OCI-LY1 (cell line): Measurements from ENCODE around the gene CETP.

ENCODE experiments used
- H2AFZ ChIP-seq: fragments of 200-600 bp; sonication (generic), shearing (Covaris generic); 2 replicates; pipeline ENCODE4 v1.6.0; 2014; ENCODE audit warnings: antibody characterized with exemption, mild to moderate bottlenecking, low read length
- H3F3A ChIP-seq: fragments of 200-600 bp; sonication (generic), shearing (Covaris generic); 2 replicates; pipeline ENCODE4 v1.6.0; 2014; ENCODE audit warnings: mild to moderate bottlenecking, antibody characterized with exemption, low read length, moderate library complexity; ENCODE audit not compliant: insufficient read depth
- H3K27ac ChIP-seq: fragments of 200-600 bp; sonication (generic); 2 replicates; pipeline ENCODE4 v1.5.1; 2014; ENCODE audit warnings: low read length, mixed run types, mild to moderate bottlenecking, low read depth; ENCODE audit not compliant: poor library complexity, severe bottlenecking
- H3K27me3 ChIP-seq: fragments of 200-600 bp; sonication (generic); 2 replicates; pipeline ENCODE4 v1.6.0; 2014; ENCODE audit warnings: antibody characterized with exemption, mild to moderate bottlenecking, low read length, moderate library complexity; ENCODE audit not compliant: insufficient read depth
- H3K36me3 ChIP-seq: fragments of 200-600 bp; sonication (generic); 2 replicates; pipeline ENCODE4 v1.6.1; 2014; ENCODE audit warnings: mild to moderate bottlenecking, antibody characterized with exemption, low read length, moderate library complexity, mixed read lengths; ENCODE audit not compliant: insufficient read depth
- H3K4me1 ChIP-seq: fragments of 200-600 bp; sonication (generic); 2 replicates; pipeline ENCODE4 v1.5.1; 2014; ENCODE audit warnings: mild to moderate bottlenecking, low read length, moderate library complexity; ENCODE audit not compliant: insufficient read depth, severe bottlenecking
- H3K4me2 ChIP-seq: fragments of 200-600 bp; sonication (generic), shearing (Covaris generic); 2 replicates; pipeline ENCODE4 v1.6.1; 2014; ENCODE audit warnings: low read length
- H3K4me3 ChIP-seq: fragments of 200-600 bp; sonication (generic); 2 replicates; pipeline ENCODE4 v1.5.1; 2014; ENCODE audit warnings: low read length, low read depth, mild to moderate bottlenecking, mixed read lengths; ENCODE audit not compliant: poor library complexity, severe bottlenecking
- H3K79me2 ChIP-seq: fragments of 200-600 bp; shearing (Covaris generic); 2 replicates; pipeline ENCODE4 v1.6.1; 2016; ENCODE audit warnings: mixed run types, low read length, mixed read lengths; ENCODE audit not compliant: insufficient read depth
- H3K9ac ChIP-seq: fragments of 200-600 bp; sonication (generic), shearing (Covaris generic); 2 replicates; pipeline ENCODE4 v1.6.1; 2014; ENCODE audit warnings: mild to moderate bottlenecking, low read length, mixed read lengths
- H3K9me2 ChIP-seq: fragments of 200-600 bp; sonication (generic), shearing (Covaris generic); 2 replicates; pipeline ENCODE4 v1.6.1; 2014; ENCODE audit warnings: low read depth, mild to moderate bottlenecking, low read length, mixed read lengths
- H3K9me3 ChIP-seq: fragments of 200-600 bp; shearing (Covaris generic); 2 replicates; pipeline ENCODE4 v1.6.1; 2014; ENCODE audit warnings: low read length, mixed read lengths
- H4K20me1 ChIP-seq: fragments of 200-600 bp; sonication (generic), shearing (Covaris generic); 2 replicates; pipeline ENCODE4 v1.6.0; 2016; ENCODE audit warnings: mild to moderate bottlenecking, low read length; ENCODE audit not compliant: insufficient read depth
- CTCF ChIP-seq: fragments of 200-600 bp; sonication (generic), shearing (Covaris generic); IDR thresholded peaks from 2 replicates; pipeline ENCODE4 v1.5.1; 2017; ENCODE audit warnings: mild to moderate bottlenecking, antibody characterized with exemption, low read length, moderate library complexity, mixed read lengths
- EZH2 ChIP-seq: fragments of 200-600 bp; sonication (generic), shearing (Covaris generic); IDR thresholded peaks from 2 replicates; pipeline ENCODE4 v1.8.0; 2017; ENCODE audit warnings: borderline replicate concordance, mixed run types, mild to moderate bottlenecking, antibody characterized with exemption, low read length, moderate library complexity, mixed read lengths

The CETP gene

GRCh38 chr16:56993204-56993603 lies 31.5 kb downstream of the CETP start:
- Histone ChIP-seq H2AFZ (no peak overlapping the region), H3F3A (no peaks in the 10 kb centered on the region), H3K4me2 (no peak overlapping the region), H4K20me1 (no peaks in the 10 kb centered on the region), H3K9me2 (no peaks in the 10 kb centered on the region), H3K79me2 (no peaks in the 10 kb centered on the region), H3K9me3 (no peaks in the 10 kb centered on the region), H3K4me3 (no peak overlapping the region), H3K27me3 (peaks cover 12% of the 10 kb centered on the region; the same call in 1 of the 2 replicates), H3K9ac (no peak overlapping the region), H3K27ac (no peak overlapping the region), H3K4me1 (peaks cover 15% of the 10 kb centered on the region), H3K36me3 (no peaks in the 10 kb centered on the region)
- no peak for TF ChIP-seq EZH2
- no peak for TF ChIP-seq CTCF

- Histone ChIP-seq H3K79me2 (no peaks in the 10 kb centered on the region), H3K4me3 (no peak overlapping the region), H3K36me3 (no peaks in the 10 kb centered on the region), H3K27ac (no peak overlapping the region), H4K20me1 (no peaks in the 10 kb centered on the region), H3F3A (no peaks in the 10 kb centered on the region), H2AFZ (no peak overlapping the region), H3K9me3 (no peaks in the 10 kb centered on the region), H3K27me3 (peaks cover 5% of the 10 kb centered on the region; the same call in 1 of the 2 replicates), H3K4me2 (no peak overlapping the region), H3K9me2 (no peaks in the 10 kb centered on the region), H3K4me1 (peaks cover 11% of the 10 kb centered on the region), H3K9ac (no peak overlapping the region)
- TF ChIP-seq CTCF: no peak
- no peak for TF ChIP-seq EZH2
Observed at GRCh38 chr16:56994311-56994710, 32.6 kb downstream of the CETP start.

DNA sequence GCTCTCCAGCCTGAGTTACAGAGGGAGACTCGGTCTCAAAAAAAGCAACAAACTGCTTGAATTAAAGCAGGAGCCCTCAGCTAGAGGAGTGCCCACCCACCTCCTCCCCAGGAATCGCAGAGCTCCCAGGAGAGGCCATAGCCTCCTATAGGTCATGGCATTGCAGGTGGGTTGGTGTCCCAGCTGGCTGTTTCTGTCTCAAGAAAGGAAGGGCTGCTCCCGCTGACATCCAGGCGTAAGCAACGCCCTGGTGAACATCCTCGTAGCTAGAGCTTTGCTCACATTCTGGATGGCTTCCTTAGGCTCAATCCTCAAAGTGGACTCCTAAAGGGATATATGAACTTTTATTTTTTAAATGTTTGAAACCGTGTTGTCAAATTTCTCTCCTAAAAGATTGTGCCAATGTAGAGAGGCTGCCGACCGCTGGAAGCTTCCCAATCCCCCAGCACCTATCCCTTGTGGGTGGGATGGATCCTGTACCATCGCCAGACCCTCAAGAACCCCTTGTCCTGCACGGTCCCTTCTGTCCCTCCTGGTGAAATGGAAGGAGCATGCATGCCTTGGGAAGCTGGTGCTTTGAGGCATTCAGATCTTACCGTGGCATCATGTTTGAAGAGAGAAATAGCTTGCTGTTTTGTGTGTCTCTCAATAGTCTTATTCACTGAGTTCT lies 33.5 kb downstream of the CETP start:
- Histone ChIP-seq H3K27ac (no peak overlapping the region), H3K9me2 (no peaks in the 10 kb centered on the region), H3K36me3 (no peaks in the 10 kb centered on the region), H3K79me2 (no peaks in the 10 kb centered on the region), H2AFZ (no peak overlapping the region), H3K9ac (no peak overlapping the region), H4K20me1 (no peaks in the 10 kb centered on the region), H3K4me3 (no peak overlapping the region), H3K4me1 (peaks cover 2% of the 10 kb centered on the region), H3K9me3 (no peaks in the 10 kb centered on the region), H3K4me2 (no peak overlapping the region), H3K27me3 (peaks cover 5% of the 10 kb centered on the region; the same call in 1 of the 2 replicates), H3F3A (no peaks in the 10 kb centered on the region)
- TF ChIP-seq CTCF (no peak), EZH2 (no peak)
